Activated T-cell treated with anti-CD3 and anti-CD28 coated beads for 1 hour (primary cell): Measurements from ENCODE around the gene PHYHIPL.

ENCODE experiments used
- DNase-seq: peaks from one replicate; pipeline ENCODE4 v3.0.0-alpha.2; 2020; ENCODE audit warnings: low read depth

The PHYHIPL gene

GRCh38 chr10:59257224-59257623, 80.8 kb downstream of the PHYHIPL start:
- DNase-seq = no peak

- no peak for DNase-seq
Measured at GRCh38 chr10:59258890-59259289, 82.4 kb downstream of the PHYHIPL start.

GRCh38 chr10:59265141-59265540, 88.7 kb downstream of the PHYHIPL start:
- DNase-seq = no peak

GRCh38 chr10:59266321-59266720, 89.9 kb downstream of the PHYHIPL start:
- no peak for DNase-seq

GRCh38 chr10:59268460-59268859, 92.0 kb downstream of the PHYHIPL start:
- DNase-seq = no peak

- no peak for DNase-seq
Measured at GRCh38 chr10:59269651-59270050, 93.2 kb downstream of the PHYHIPL start.

- DNase-seq = no peak
Measured at GRCh38 chr10:59270492-59270891, 94.0 kb downstream of the PHYHIPL start.

GRCh38 chr10:59271160-59271559, 94.7 kb downstream of the PHYHIPL start:
- no peak for DNase-seq

GRCh38 chr10:59272061-59272460, 95.6 kb downstream of the PHYHIPL start:
- DNase-seq = no peak

- DNase-seq = no peak
Measured at GRCh38 chr10:59273445-59273844, 97.0 kb downstream of the PHYHIPL start.

GRCh38 chr10:59276133-59276532, 99.7 kb downstream of the PHYHIPL start:
- no peak for DNase-seq

GRCh38 chr10:59276919-59277318, 100.5 kb downstream of the PHYHIPL start:
- no peak for DNase-seq

- no peak for DNase-seq
Measured at GRCh38 chr10:59279476-59279875, 103.0 kb downstream of the PHYHIPL start.

- no peak for DNase-seq
Measured at GRCh38 chr10:59279991-59280505, 103.6 kb downstream of the PHYHIPL start.

- DNase-seq = no peak
Measured at GRCh38 chr10:59281861-59282260, 105.4 kb downstream of the PHYHIPL start.

- no peak for DNase-seq
Measured at GRCh38 chr10:59283456-59284091, 107.1 kb downstream of the PHYHIPL start.

GRCh38 chr10:59284118-59284975, 107.9 kb downstream of the PHYHIPL start:
- no peak for DNase-seq

GRCh38 chr10:59285073-59285472, 108.6 kb downstream of the PHYHIPL start:
- DNase-seq = no peak

GRCh38 chr10:59285848-59286247, 109.4 kb downstream of the PHYHIPL start:
- no peak for DNase-seq

- no peak for DNase-seq
Measured at GRCh38 chr10:59287587-59288255, 111.3 kb downstream of the PHYHIPL start.

GRCh38 chr10:59289853-59290252, 113.4 kb downstream of the PHYHIPL start:
- no peak for DNase-seq

GRCh38 chr10:59290448-59290847, 114.0 kb downstream of the PHYHIPL start:
- no peak for DNase-seq
